OCI-LY7 (cell line): Measurements from ENCODE around the gene NOL4L.

ENCODE experiments used
- CTCF ChIP-seq: fragments of 200-600 bp; sonication (generic); conservative IDR thresholded peaks from 2 replicates; pipeline ENCODE4 v1.5.1; 2014; ENCODE audit warnings: mild to moderate bottlenecking, antibody characterized with exemption, low read length, moderate library complexity, mixed read lengths
- EZH2phosphoT487 ChIP-seq: fragments of 200-600 bp; sonication (generic); IDR thresholded peaks from 2 replicates; pipeline ENCODE4 v1.6.1; 2018; ENCODE audit warnings: low read depth, borderline replicate concordance, mild to moderate bottlenecking, mixed run types, antibody characterized with exemption, low read length, moderate library complexity, mixed read lengths

- TF ChIP-seq CTCF (no peak), EZH2phosphoT487 (no peak)
Observed at GRCh38 chr20:32602273-32602672, 17.1 kb upstream of the NOL4L start.
